Measurements from ENCODE around the gene RIMBP3B. TPM values are rescaled to one million over a fixed set of nuclear protein-coding genes. Genes with fewer than 3 reads are reported as not detected.
"Not testable (repeated sequence)": the region's sequence is repeated elsewhere in the genome, so short reads cannot be mapped to it uniquely, and the experiment has no call there.

RIMBP3B gene
- total RNA-seq (2013; cell fraction: nucleolus; rRNA removed), result 0.13 and 0.17 TPM in 2 replicates
- total RNA-seq (2014; rRNA removed) (under 0.01 and 0.11 TPM in 2 replicates), total RNA-seq (2014; rRNA removed; fragmentation: Illumina TruSeq; extraction: Trizol) (0.04 and 0.05 TPM in 2 replicates), total RNA-seq (2021) (not detected in 2 replicates), polyA plus RNA-seq (2011; rRNA removed) (not detected in 2 replicates), polyA plus RNA-seq (2014; fragmentation: Illumina TruSeq; extraction: Trizol) (0.04 TPM in 1 of 2 replicates, not detected in the other), polyA plus RNA-seq (2014; fragmentation: Nextera tagmentation; extraction: Ambion mirVana) (under 1 TPM in 1 of 2 experiments, not detected in 1; 0.02 TPM), polyA plus RNA-seq (2014; rRNA removed) (0.01 TPM in 2 replicates), polyA plus RNA-seq (2016; fragmentation: Nextera tagmentation; extraction: Ambion mirVana) (under 1 TPM; 0.12 to 0.21 TPM), polyA minus RNA-seq (2011; rRNA and poly(A)+ RNA removed) (0.31 TPM in 1 of 2 replicates, not detected in the other), Bru-seq, nascent RNA (not detected), BruChase-seq, experiment 1, labeled RNA remaining after a 6-hour chase (not detected), BruChase-seq, experiment 2, labeled RNA remaining after a 2-hour chase (not detected)
- polyA plus RNA-seq (2011; ENCODE audit: low read depth), result not detected
- polyA plus RNA-seq (2011; cell fraction: cytosol; rRNA removed), result under 0.01 TPM in 1 of 2 replicates, not detected in the other
- polyA plus RNA-seq (2011; cell fraction: nucleus; rRNA removed), result not detected in 2 replicates
- polyA plus RNA-seq (2012), result not detected in 2 replicates
- not detected in 2 replicates for polyA minus RNA-seq (2011; cell fraction: cytosol; rRNA and poly(A)+ RNA removed)
- polyA minus RNA-seq (2011; cell fraction: nucleus; rRNA and poly(A)+ RNA removed), result 0.12 TPM in 1 of 2 replicates, not detected in the other
- long read RNA-seq, experiment 1, result 0 reads
- long read RNA-seq, experiment 2, result 0 reads

GRCh38 chr22:21383701-21384467 is at the start of gene RIMBP3B:
RIMBP3B (plus strand) TSS chr22:21383751; CDS start chr22:21383859, 108 bp downstream.
- BruUV-seq (replicated peaks); H3K36me3 ChIP-seq (ENCODE audit: control insufficient read depth in 2 of 2, insufficient read depth in 2 of 2, low read length in 1 of 2); FAIRE-seq: not testable (repeated sequence)

GRCh38 chr22:21357527-21357926 is 26.0 kb upstream of the RIMBP3B start:
- H2AFZ ChIP-seq (ENCODE audit: control insufficient read depth, low read depth, low read length); H3K27ac ChIP-seq (ENCODE audit: control insufficient read depth, insufficient read depth); RAD21 ChIA-PET (ENCODE audit: unreplicated experiment); H3K79me2 ChIP-seq (ENCODE audit: control insufficient read depth, insufficient read depth, low read length); H3K27me3 ChIP-seq (replicated peaks in 1 of 2; ENCODE audit: control insufficient read depth in 2 of 2, insufficient read depth in 2 of 2, low read length in 1 of 2); intact Hi-C loops (cut with micrococcal nuclease; ENCODE audit: unreplicated experiment); H3K9me3 ChIP-seq (replicated peaks; ENCODE audit: control insufficient read depth, insufficient read depth, low read length); POLR2A ChIA-PET; H3K36me3 ChIP-seq (ENCODE audit: control insufficient read depth in 2 of 2, insufficient read depth in 2 of 2, low read length in 1 of 2); BruUV-seq (replicated peaks); SMC1A ChIA-PET (ENCODE audit: uncharacterized antibody, unreplicated experiment); H3K4me3 ChIP-seq; H4K20me1 ChIP-seq (ENCODE audit: control insufficient read depth, insufficient read depth); DNase-seq (ENCODE audit: low read depth, low spot score); H3K9ac ChIP-seq (ENCODE audit: control insufficient read depth, insufficient read depth, low read length); H3K4me1 ChIP-seq (ENCODE audit: control insufficient read depth, insufficient read depth, low read length); in situ Hi-C loops (cut with MboI); ATAC-seq; H3K4me2 ChIP-seq (ENCODE audit: control insufficient read depth, insufficient read depth); FAIRE-seq; CTCF ChIA-PET: not testable (repeated sequence)
- 61% methylated on average over 9 of the region's 12 CpGs for WGBS (ENCODE audit: insufficient coverage, insufficient replicate concordance, low lambda C conversion rate, missing lambda C conversion rate)

More at GRCh38 chr22:21383701-21384467, at the start of gene RIMBP3B:
- H3K9ac ChIP-seq (ENCODE audit: control insufficient read depth, insufficient read depth, low read length); H3K4me1 ChIP-seq (ENCODE audit: control insufficient read depth, insufficient read depth, low read length); H3K4me2 ChIP-seq (ENCODE audit: control insufficient read depth, insufficient read depth); H2AFZ ChIP-seq (ENCODE audit: control insufficient read depth, low read depth, low read length); SMC1A ChIA-PET (ENCODE audit: uncharacterized antibody, unreplicated experiment); POLR2A ChIA-PET; CTCF ChIA-PET; in situ Hi-C loops (cut with MboI); H4K20me1 ChIP-seq (ENCODE audit: control insufficient read depth, insufficient read depth); H3K4me3 ChIP-seq; H3K27ac ChIP-seq (ENCODE audit: control insufficient read depth, insufficient read depth); DNase-seq (ENCODE audit: low read depth, low spot score); H3K9me3 ChIP-seq (replicated peaks; ENCODE audit: control insufficient read depth, insufficient read depth, low read length); H3K27me3 ChIP-seq (replicated peaks in 1 of 2; ENCODE audit: control insufficient read depth in 2 of 2, insufficient read depth in 2 of 2, low read length in 1 of 2); intact Hi-C loops (cut with micrococcal nuclease; ENCODE audit: unreplicated experiment); RAD21 ChIA-PET (ENCODE audit: unreplicated experiment); H3K79me2 ChIP-seq (ENCODE audit: control insufficient read depth, insufficient read depth, low read length): not testable (repeated sequence)
- WGBS (ENCODE audit: insufficient coverage, insufficient replicate concordance, low lambda C conversion rate, missing lambda C conversion rate), result no CpG with 5 or more reads among the region's 91 CpGs
- peak; percentile 93 for ATAC-seq

- in situ Hi-C loops (cut with MboI); H3K79me2 ChIP-seq (ENCODE audit: control insufficient read depth, insufficient read depth, low read length); intact Hi-C loops (cut with micrococcal nuclease; ENCODE audit: unreplicated experiment); RAD21 ChIA-PET (ENCODE audit: unreplicated experiment); H3K9ac ChIP-seq (ENCODE audit: control insufficient read depth, insufficient read depth, low read length); H3K36me3 ChIP-seq (ENCODE audit: control insufficient read depth in 2 of 2, insufficient read depth in 2 of 2, low read length in 1 of 2); FAIRE-seq; H3K4me3 ChIP-seq; POLR2A ChIA-PET; BruUV-seq (replicated peaks); SMC1A ChIA-PET (ENCODE audit: uncharacterized antibody, unreplicated experiment); H3K27me3 ChIP-seq (replicated peaks in 1 of 2; ENCODE audit: control insufficient read depth in 2 of 2, insufficient read depth in 2 of 2, low read length in 1 of 2); H3K9me3 ChIP-seq (replicated peaks; ENCODE audit: control insufficient read depth, insufficient read depth, low read length); H3K4me1 ChIP-seq (ENCODE audit: control insufficient read depth, insufficient read depth, low read length); CTCF ChIA-PET; ATAC-seq; DNase-seq (ENCODE audit: low read depth, low spot score); H2AFZ ChIP-seq (ENCODE audit: control insufficient read depth, low read depth, low read length); H4K20me1 ChIP-seq (ENCODE audit: control insufficient read depth, insufficient read depth); H3K4me2 ChIP-seq (ENCODE audit: control insufficient read depth, insufficient read depth); H3K27ac ChIP-seq (ENCODE audit: control insufficient read depth, insufficient read depth): not testable (repeated sequence)
- no CpG with 5 or more reads among the region's 59 CpGs for WGBS (ENCODE audit: insufficient coverage, insufficient replicate concordance, low lambda C conversion rate, missing lambda C conversion rate)
These were observed 23.0 kb upstream of the RIMBP3B start for GRCh38 chr22:21360525-21360924.
